Activated CD4-positive, alpha-beta T cell treated with anti-CD3 and anti-CD28 coated beads, Interleukin-2, amount 50 U/mL, for 4 hours (primary cell): ENCODE data around the gene AOAH.
"Not testable (repeated sequence)": the region's sequence is repeated elsewhere in the genome, so short reads cannot be mapped to it uniquely, and the experiment has no call there.

Experiments
- DNase-seq, 2 experiments: peaks; one replicate each; pipeline ENCODE4 v3.0.0-alpha.2; 2020

Gene AOAH

GRCh38 chr7:36654436-36654835, 69.9 kb downstream of the AOAH start:
- no peak for DNase-seq

DNA sequence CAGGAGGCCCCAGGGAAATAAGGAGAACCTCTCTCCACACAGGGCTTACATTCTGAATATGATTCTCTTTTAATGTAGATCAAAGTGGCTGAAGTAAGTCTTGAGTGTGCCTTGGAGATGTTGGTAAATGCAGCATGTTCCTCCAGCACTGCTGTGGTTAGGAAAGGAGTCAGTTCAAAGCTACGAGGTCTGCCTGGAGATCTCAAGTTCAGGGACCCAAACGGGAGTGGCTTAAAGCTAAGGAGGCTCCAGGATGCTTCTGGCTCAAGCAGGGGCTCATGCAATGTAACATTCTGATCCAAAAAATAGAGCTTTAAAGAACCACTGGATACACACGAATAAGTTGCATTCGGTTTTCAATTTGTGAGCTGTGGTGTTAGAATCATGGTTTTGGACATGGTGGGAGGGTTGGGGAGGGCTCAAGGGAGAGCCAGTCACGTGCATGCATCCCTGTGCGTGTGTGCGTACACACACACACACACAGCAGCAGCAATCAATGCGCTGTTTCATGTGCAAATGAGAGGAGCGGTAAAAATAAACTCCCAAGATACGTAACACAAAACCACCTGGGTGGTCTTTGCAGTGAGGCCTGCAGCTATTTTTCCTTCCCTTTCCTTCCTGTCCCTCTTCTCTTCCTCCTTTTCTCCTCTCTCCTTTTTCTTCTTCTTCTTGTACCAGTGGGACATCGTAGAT, 70.5 kb downstream of the AOAH start:
- no peak for DNase-seq

- DNase-seq: no peak
Observed at GRCh38 chr7:36653008-36653662, 71.2 kb downstream of the AOAH start.

DNA sequence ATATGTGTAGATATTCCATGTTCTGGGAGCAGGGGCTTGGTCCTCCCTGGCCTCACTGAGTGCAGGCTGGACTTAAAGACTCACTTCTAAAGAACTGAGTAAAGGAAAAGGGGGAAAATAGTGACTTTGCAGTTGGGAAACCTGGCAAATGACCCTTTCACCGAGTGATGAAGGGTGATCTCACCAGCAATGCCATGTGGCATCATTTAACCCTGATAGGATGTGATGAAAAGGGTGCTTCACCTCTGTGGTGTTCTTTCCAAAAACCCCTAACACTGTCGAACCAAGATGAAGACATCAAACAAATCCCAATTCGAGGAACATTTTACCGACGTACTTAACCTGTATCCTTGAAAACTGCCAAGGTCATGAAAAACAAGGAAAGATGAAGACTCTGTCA, 71.9 kb downstream of the AOAH start:
- no peak for DNase-seq

DNA sequence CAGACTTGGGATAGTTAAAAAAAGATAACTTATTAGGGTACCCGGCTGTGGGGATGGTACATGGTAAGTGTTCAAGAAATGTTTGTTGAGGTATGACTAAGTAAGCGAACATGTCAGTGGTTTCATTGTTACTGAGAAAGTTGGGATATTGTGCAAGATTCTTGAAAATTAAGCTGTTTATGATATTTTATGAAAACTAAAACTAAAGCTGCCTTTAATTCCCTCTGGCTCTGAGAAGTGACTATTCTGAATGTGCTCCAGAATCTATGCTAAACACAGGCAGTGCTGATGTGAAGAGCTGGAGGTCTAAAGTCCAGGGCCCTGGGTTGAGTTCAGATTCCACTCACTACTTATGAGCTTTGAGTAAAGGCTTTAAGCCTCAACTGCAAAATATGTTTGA, 72.9 kb downstream of the AOAH start:
- no peak for DNase-seq

DNA sequence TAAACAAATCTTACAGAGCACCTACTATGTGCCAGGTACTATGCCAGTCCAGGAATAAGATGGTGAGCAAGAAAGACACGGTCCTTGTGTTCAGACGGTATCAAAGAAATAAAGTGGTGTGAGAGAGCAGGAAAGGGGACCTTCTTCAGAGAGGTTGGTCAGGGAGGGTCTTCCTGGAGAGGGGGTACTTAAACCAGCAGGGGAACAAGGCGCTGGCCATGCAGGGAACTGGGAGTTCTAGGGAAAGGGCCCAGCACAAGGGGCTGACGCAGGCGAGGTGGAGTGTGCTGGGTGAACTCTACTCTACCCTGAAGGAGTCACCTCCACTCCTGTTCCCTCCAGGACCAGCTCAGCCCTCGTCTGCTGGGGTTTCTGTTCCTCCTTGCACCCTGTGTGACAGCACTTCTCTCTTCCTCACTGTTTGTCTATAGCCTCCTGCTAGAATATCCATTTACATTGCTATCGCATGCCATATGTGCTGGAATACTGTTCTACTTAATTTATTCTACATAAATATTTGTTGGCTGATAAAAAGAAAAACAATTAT, 73.5 kb downstream of the AOAH start:
- DNase-seq: no peak

- no peak for DNase-seq
Observed at GRCh38 chr7:36650320-36650719, 74.0 kb downstream of the AOAH start.

DNA sequence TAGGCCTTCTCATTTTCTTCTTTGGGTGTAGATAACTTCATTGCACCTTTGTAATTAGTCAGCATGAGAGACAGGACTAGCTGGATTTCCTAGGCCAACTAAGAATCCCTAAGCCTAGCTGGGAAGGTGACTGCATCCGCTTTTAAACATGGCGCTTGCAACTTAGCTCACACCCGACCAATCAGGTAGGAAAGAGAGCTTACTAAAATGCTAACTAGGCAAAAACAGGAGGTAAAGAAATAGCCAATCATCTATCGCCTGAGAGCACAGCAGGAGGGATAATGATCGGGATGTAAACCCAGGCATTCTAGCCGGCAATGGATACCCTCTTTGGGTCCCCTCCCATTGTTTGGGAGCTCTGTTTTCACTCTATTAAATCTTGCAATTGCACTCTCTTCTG, 75.0 kb downstream of the AOAH start:
- DNase-seq: not testable (repeated sequence)

DNA sequence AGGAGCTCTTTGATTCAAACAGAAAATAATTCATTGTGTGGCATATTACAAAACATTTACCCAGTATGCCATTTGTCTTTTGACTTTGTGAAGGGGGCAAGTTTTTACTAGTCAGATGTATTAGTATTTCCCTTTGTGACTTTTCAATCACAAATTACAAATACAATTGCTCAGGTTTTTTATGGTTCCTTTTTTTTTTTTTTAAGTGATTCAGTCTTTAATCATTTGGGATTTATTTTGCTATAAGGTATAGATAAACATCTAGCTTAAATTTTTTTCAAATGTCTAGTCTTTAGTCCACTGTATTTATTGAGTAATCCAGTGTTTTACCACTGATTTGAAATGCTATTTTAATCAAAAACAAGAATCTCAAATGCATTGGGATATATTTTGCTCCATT, 75.9 kb downstream of the AOAH start:
- DNase-seq: no peak

DNA sequence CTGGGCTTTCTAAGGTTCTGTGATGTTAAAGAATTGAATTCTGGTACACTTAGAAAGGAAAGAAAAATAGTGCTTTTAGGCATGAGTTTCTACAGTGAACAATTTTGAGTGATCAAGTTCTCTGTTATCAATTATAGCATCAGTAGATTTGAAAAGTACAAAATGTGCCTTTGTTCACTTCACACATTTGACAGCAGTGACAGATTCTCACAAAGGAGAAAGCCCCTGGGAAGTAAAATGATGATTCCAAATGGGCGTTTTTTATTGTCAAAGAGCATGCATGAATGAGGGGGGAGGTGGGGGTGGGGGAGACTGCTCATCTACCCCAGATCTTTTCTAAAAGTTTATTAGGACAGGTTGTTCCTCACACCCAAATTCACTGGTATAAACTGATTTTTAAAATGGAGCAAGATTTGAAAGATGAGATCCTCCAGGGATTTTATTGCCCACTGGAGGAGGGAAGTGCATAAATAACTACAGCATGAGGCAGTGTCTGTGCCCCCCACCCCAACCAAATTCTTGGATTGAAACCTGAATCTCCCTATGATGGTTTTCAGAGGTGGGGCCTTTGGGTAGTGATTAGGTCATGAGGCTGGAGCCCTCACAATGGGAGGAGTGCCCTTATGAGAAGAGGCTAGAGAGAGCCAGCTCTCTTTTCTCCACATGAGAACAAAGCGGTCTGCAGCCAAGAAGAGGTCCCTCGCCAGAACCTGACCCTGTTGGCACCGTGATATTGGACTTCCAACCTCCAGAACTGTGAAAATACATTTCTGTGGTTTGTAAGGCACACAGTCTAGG, 79.5 kb downstream of the AOAH start:
- no peak for DNase-seq

DNA sequence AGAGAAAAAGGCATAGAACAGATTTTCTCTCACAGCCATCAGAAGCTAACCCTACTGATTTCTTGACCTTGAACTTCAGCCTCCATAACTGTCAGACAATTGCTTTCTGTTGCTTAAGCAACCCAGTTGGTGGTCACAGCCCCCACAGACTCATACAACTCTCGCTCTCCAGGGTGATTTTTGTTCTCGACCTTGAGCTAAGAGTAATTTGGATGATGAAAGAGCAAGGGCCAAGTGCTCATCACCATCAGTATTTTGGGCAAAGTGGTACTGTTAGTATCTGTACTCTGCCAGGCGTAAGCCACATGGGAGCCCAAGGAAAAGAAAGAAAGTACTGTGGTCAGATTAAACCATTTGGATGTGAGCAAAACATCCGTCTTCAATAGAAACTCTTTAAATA, 81.9 kb downstream of the AOAH start:
- DNase-seq: no peak

DNA sequence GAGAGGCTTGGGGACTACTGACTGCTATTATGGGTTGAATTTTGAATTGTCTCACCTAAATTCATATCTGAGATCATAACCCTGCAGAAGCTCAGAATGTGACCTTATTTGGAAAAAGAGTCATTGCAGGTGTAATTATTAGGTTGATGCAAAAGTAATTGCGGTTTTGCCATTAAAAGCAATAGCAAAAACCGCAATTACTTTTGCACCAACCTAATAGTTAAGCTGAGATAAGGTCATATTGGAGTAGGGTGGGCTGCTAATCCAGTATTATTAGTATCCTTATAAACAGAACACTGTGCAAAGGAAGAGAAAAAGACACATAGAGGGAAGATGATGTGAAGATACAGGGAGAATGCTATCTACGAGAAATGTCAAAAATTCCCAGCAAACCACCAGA, 82.3 kb downstream of the AOAH start:
- no peak for DNase-seq

DNA sequence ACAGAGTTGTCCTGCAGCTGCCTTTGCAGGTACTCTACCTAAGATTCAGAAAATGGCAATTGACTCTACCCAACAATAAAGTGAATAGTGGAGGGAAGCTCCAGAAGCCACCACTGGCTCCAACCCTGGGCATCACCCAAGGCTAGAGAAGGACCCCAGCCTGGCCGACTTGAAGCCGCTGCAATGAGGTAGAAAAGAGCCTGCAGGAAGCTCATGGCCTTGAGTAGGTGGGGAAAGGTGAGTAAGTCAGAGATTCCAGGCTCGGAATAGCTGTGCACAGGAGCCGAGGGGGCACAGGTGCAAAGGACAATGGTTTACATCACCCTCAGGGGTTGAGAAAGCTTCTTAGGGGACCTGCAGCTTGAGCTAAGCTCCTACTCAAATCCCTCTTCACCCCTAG, 83.6 kb downstream of the AOAH start:
- no peak for DNase-seq

GRCh38 chr7:36639826-36640225, 84.5 kb downstream of the AOAH start:
- peak in 1 of 2 experiments; percentile 6 for DNase-seq

- DNase-seq: no peak
Observed at GRCh38 chr7:36638586-36639263, 85.6 kb downstream of the AOAH start.

GRCh38 chr7:36638140-36638539, 86.2 kb downstream of the AOAH start:
- DNase-seq: no peak

DNA sequence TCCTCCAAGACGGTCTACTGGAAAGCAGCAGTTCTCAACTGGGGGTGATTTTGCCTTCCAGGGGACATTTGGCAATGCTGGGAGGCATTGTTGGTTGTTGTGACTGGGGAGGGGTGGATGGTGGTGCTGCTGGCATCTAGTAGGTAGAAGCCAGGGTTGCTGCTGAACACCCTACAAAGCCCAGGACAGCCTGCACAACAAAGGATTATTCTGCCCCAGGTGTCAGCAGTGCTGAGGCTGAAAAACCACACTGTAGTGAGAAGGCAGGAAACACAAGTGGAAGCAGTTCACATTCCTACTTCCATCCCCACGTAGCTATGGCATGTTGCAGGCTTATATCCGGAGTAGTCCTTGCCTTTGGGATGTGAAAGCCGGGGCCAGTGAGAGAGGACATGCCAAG, 86.9 kb downstream of the AOAH start:
- DNase-seq: no peak

GRCh38 chr7:36636126-36636525, 88.2 kb downstream of the AOAH start:
- DNase-seq: no peak

- no peak for DNase-seq
Observed at GRCh38 chr7:36635091-36635490, 89.2 kb downstream of the AOAH start.

- no peak for DNase-seq
Observed at GRCh38 chr7:36633377-36633776, 90.9 kb downstream of the AOAH start.

- DNase-seq: no peak
Observed at GRCh38 chr7:36630112-36630650, 94.1 kb downstream of the AOAH start.

DNA sequence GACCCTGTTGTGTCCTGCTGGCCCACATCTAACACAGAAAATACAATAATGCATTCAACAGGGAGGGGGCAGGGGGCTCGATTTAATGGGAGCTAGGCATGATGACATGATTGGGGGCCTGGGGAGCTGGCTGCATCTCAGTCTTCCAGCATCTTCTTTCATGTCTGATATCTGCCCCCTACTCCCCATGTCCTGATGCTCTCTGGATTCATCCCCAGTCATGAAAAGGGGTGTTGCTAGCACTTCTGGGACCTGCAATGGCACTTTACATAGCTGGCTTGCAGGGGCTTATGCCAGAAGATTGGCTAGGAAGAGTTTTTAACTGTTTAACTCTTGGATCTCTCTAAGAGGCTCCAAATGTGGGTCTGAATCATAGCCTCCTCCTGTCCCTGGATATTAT, 94.9 kb downstream of the AOAH start:
- DNase-seq: no peak

DNA sequence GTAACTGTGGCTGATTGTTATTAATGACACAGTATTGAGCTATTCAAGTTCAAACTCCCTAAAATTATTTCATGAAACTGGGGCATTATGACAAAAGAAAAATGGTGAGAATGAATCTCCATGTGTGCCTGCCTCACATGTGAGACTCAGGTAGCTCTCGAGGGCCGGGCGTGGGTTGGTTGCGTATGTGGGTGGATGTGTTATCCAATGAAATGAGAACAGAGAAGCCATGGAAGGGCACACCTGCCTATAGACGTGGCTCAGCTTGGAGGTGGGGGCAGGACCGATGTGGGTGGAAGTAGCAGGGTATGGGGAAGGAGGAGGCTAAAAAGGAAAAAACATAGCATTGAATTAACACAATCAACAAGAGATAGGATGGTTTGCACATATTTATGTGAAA, 96.5 kb downstream of the AOAH start:
- no peak for DNase-seq
